Left lung (tissue), 14 donors: ENCODE data around the gene SYNDIG1L. TPM values are rescaled to one million over a fixed set of nuclear protein-coding genes. Genes with fewer than 3 reads are reported as not detected.

Experiments
- ATAC-seq: fragments of 200-7000 bp; cut with Tn5 transposase; one replicate; pipeline ENCODE4 v1.9.1; 2020; ENCODE audit warnings: moderate library complexity
- DNase-seq, 4 donors: peaks; one replicate each; pipeline ENCODE4 v3.0.0-alpha.2; 2013 to 2020
- H3K27ac ChIP-seq, 2 donors: fragments of 200-600 bp; sonication (generic) in 1 of 2; one replicate each; pipeline versions ENCODE4 v1.5.0 to v1.8.0; 2020 to 2021
- H3K27me3 ChIP-seq, 2 donors: fragments of 200-600 bp; sonication (generic) in 1 of 2; one replicate each; pipeline versions ENCODE4 v1.5.0 to v1.8.0; 2020 to 2021
- H3K36me3 ChIP-seq, 2 donors: fragments of 200-600 bp; sonication (generic) in 1 of 2; one replicate each; pipeline versions ENCODE4 v1.5.0 to v1.8.0; 2020 to 2021
- H3K4me1 ChIP-seq, 2 donors: fragments of 200-600 bp; one replicate each; pipeline ENCODE4 v1.8.0; 2021
- H3K4me3 ChIP-seq, 2 donors: fragments of 200-600 bp; sonication (generic) in 1 of 2; one replicate each; pipeline versions ENCODE4 v1.5.0 to v1.8.0; 2020 to 2021; ENCODE audit warnings: mild to moderate bottlenecking in 1 of 2
- H3K9me3 ChIP-seq, 2 donors: fragments of 200-600 bp; sonication (generic) in 1 of 2; one replicate each; pipeline versions ENCODE4 v1.5.0 to v1.8.0; 2020 to 2021
- intact Hi-C, 2 donors: fragments of 100-400 bp; cut with DNase I; formaldehyde crosslinking; loops; one replicate each; pipeline versions ENCODE4 v1.11.2 to v1.14.2; 2022
- long read RNA-seq, 12 donors: library from polyadenylated mRNA in 2 of 12; unstranded in 2 of 12; transcript quantifications; one replicate each; pipeline ENCODE4 v2.0.0 and lab custom pipeline, GENCODE V29; 2019 to 2026
- polyA plus RNA-seq, 6 donors: library from polyadenylated mRNA; unstranded; fragments of 120-200 nt; gene quantifications; one replicate each; pipeline ENCODE4 v1.2.1, GENCODE V29; 2013; ENCODE audit not compliant: insufficient read length in 6 of 6
- total RNA-seq, 2 donors: library from RNA; stranded (reverse); fragmentation: NEBNext Ultra II Directional; extraction: Animal tissue kit (Norgen Biotek cat#: 25700); gene quantifications; one replicate each; pipeline ENCODE4 v1.2.1, GENCODE V29; 2021
- TF ChIP-seq, protein P1 (sequence below), 2 donors: fragments of 200-600 bp; sonication (generic) in 1 of 2; IDR thresholded peaks; one replicate each; pipeline versions ENCODE4 v1.5.0 to v1.8.0; 2021; ENCODE audit warnings: antibody characterized with exemption in 2 of 2
- donor health status: DM: no; HTN: yes; CAD: no.
- donor health status: DM: no; HTN: no; CAD: no.

The SYNDIG1L gene
- total RNA-seq (under 1 TPM; 0.39 to 0.87 TPM), polyA plus RNA-seq (under 1 TPM; 0.37 to 0.83 (median 0.59) TPM)
- long read RNA-seq, donor 1: 0 reads
- long read RNA-seq, donor 2, partial matches to known transcripts: 64 of 134 reads
- long read RNA-seq, donor 2, other reads (novel, unspliced or antisense): 70 of 134 reads
- long read RNA-seq, donor 3: 0 reads
- long read RNA-seq, donor 4: 0 reads
- long read RNA-seq, donor 5: 0 reads
- long read RNA-seq, donor 6: 0 reads
- long read RNA-seq, donor 7: 0 reads
- long read RNA-seq, donor 8: 0 reads
- long read RNA-seq, donor 9: 0 reads
- long read RNA-seq, donor 10: 0 reads
- long read RNA-seq, donor 11: 0 reads
- long read RNA-seq, donor 12: 0 reads

DNA sequence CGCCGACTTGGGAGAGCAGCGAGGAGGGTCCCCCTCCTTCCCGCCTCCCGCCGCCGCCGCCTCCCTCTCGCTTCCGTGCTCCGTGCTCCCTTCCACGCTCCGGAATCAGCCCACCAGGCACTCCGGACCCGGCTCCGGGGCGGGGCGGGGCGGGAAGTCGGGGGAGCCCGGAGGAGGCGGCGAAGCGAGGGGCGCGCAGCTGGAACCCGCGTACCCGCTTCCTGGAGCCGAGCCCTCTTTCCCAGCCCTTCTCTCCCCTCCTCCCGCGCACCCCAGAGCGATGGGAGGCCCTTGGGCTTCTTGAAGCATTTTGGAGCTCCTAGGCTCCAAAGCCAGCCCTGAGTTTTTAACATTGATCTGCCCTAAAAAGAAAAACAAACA is at the start of gene SYNDIG1L:
TSS of gene SYNDIG1L (minus strand) at position 9 of the 381 bp plus-strand sequence. CDS start 16,466 bp downstream, outside the sequence.
- intact Hi-C loops: no loop called here
- TF ChIP-seq, protein P1, sequence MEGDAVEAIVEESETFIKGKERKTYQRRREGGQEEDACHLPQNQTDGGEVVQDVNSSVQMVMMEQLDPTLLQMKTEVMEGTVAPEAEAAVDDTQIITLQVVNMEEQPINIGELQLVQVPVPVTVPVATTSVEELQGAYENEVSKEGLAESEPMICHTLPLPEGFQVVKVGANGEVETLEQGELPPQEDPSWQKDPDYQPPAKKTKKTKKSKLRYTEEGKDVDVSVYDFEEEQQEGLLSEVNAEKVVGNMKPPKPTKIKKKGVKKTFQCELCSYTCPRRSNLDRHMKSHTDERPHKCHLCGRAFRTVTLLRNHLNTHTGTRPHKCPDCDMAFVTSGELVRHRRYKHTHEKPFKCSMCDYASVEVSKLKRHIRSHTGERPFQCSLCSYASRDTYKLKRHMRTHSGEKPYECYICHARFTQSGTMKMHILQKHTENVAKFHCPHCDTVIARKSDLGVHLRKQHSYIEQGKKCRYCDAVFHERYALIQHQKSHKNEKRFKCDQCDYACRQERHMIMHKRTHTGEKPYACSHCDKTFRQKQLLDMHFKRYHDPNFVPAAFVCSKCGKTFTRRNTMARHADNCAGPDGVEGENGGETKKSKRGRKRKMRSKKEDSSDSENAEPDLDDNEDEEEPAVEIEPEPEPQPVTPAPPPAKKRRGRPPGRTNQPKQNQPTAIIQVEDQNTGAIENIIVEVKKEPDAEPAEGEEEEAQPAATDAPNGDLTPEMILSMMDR (IDR thresholded peaks at IDR 0.05): no peak
- H3K36me3 ChIP-seq: no peaks in the 10 kb centered on the region
- peaks cover 0 to 4% of the 10 kb centered on the region in 2 donors for H3K4me1 ChIP-seq
- H3K4me3 ChIP-seq: no peak within 1 kb of the TSS
- DNase-seq (no peak), ATAC-seq (no peak)
- no peak within 1 kb of the TSS for H3K27ac ChIP-seq
- no peaks in the 10 kb centered on the region for H3K9me3 ChIP-seq
- H3K27me3 ChIP-seq: peaks cover 0 to 39% of the 10 kb centered on the region in 2 donors

DNA sequence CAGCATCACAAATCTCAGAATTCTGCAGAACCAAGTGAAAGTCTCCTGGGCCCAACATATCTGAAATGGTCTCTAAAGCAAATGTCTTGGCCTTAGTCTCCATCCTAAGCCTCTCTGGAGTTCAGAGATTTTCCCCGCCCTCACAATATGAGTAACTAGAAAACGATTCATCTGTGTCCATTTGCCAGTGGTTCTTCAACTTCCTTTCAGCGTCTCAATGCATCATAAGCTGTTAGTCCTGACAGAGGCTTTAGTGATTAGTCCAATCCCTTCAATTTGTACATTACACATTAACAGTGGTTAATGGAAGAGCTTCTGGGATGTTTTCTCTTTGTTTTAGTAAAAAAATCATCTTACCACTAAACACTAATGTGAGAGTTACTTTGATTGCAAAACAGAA is 49.7 kb upstream of the SYNDIG1L start:
- DNase-seq (no peak), ATAC-seq (no peak)
- no peak overlapping the region for H3K4me3 ChIP-seq
- H3K4me1 ChIP-seq: no peaks in the 10 kb centered on the region
- TF ChIP-seq, protein P1 (IDR thresholded peaks at IDR 0.05): no peak
- H3K9me3 ChIP-seq: no peaks in the 10 kb centered on the region
- H3K36me3 ChIP-seq: peaks cover 0 to 84% of the 10 kb centered on the region in 2 donors
- no peaks in the 10 kb centered on the region for H3K27me3 ChIP-seq
- intact Hi-C loops: no loop called here
- H3K27ac ChIP-seq: no peak overlapping the region

DNA sequence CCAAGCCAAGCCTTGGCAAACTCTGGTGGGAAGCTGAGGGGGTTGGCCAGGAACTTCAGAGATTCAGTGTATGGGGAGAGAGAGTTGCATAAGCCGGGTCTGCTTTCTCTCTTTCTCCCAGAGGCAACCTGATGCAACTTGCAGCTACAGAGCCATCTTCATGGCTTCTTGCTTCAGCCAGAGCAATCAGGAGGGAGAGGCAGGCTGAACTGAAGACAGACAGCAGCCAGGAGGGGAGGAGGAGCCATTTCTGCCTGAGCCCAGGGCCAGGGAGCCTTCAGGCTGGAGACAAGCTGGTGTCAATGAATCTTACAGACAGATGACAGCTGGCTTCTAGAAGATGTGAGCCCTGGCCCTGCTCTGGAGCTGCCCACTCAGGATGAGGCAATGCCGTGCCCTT is 48.4 kb upstream of the SYNDIG1L start:
- no peak for ATAC-seq

DNA sequence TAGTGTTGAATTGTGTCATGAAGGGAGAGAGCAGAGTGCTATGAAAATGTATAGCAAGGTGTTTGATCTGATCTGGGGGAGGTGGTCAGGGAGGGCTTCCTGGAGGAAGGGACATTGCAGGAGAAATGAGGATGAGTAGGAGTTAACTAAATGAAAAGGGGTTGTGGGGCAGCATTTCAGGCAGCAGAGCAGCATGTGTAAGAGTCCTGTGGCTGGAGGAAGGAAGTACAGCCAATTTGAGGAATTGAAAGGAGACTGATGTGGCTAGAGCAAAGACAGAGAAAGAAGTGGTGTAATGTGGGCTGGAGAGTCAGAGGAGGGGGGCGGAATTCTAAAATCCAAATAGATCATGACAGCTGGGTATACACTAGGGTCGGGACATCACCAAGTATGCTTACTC is 46.6 kb upstream of the SYNDIG1L start:
- H3K4me1 ChIP-seq: peaks cover 0 to 10% of the 10 kb centered on the region in 2 donors
- H3K9me3 ChIP-seq: no peaks in the 10 kb centered on the region
- no peak for DNase-seq
- peaks cover 0 to 65% of the 10 kb centered on the region in 2 donors for H3K36me3 ChIP-seq
- H3K27me3 ChIP-seq: no peaks in the 10 kb centered on the region
- ATAC-seq: peak; percentile 36
- intact Hi-C loops: no loop called here
- no peak overlapping the region for H3K27ac ChIP-seq
- H3K4me3 ChIP-seq: no peak overlapping the region
- TF ChIP-seq, protein P1 (IDR thresholded peaks at IDR 0.05): no peak

More for the DNA sequence above, 48.4 kb upstream of the SYNDIG1L start:
- Histone ChIP-seq H3K4me1 (peaks cover 0 to 9% of the 10 kb centered on the region in 2 donors), H3K27ac (no peak overlapping the region), H3K9me3 (no peaks in the 10 kb centered on the region), H3K36me3 (peaks cover 0 to 82% of the 10 kb centered on the region in 2 donors), H3K4me3 (no peak overlapping the region), H3K27me3 (no peaks in the 10 kb centered on the region)
- DNase-seq: no peak
- intact Hi-C loops: no loop called here
- TF ChIP-seq, protein P1 (IDR thresholded peaks at IDR 0.05): no peak

DNA sequence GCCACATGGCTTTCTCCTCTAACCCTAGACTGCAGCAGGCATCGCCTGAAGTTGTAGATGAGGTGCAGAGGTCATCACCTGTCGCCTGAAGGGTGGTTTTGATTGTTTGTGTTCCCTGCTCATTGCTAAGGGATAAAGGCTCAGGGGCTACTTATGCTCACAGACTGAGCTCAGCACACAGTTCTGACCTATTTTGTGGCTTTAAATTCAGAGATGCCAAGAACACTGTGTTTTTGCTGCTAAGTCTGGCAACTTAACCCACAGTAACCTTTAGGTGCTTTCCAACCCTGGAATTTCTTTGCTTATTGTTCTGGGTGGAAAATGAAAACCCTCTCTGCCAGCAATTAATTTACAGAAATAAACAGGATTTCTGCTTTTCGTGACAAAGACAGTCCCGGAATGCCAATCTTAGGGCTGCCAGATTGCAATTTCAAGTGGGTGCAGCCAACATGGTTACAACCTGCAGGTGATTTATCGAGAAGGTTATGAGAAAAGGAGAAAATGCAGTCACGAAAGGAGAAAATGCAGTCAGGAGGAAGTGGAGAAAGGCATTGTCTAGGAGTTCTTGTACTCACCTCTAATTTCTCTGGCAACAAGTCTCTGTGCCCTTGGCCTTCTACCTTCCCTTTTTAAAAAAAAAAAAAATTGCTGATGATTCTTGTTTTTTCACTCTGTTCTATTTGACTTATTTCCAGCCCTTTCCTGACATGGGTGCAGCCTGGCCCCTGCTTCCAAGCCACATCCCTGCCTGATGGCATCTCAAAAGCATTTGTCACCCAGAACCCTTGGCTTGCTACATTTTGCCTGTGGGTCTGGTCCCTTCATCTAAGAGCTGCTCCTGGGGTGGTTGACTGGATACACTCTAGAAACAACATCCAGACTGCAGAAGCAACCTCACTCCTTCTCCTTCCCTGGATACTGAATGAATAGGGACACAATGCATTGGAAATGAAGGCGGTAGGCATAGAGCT is 43.8 kb upstream of the SYNDIG1L start:
- H3K27ac ChIP-seq: no peak overlapping the region
- no peak overlapping the region for H3K4me3 ChIP-seq
- peaks cover 0 to 10% of the 10 kb centered on the region in 2 donors for H3K4me1 ChIP-seq
- peaks cover 0 to 44% of the 10 kb centered on the region in 2 donors for H3K36me3 ChIP-seq
- DNase-seq: no peak
- H3K27me3 ChIP-seq: no peaks in the 10 kb centered on the region
- TF ChIP-seq, protein P1 (IDR thresholded peaks at IDR 0.05): no peak
- no peak for ATAC-seq
- intact Hi-C loops: no loop called here
- H3K9me3 ChIP-seq: no peaks in the 10 kb centered on the region
